ENCODE results near the gene RPAP2. TPM values are rescaled to one million over a fixed set of nuclear protein-coding genes. Genes with fewer than 3 reads are reported as not detected.
"Not testable (repeated sequence)": the region's sequence is repeated elsewhere in the genome, so short reads cannot be mapped to it uniquely, and the experiment has no call there.

RPAP2 gene
- total RNA-seq, 2 donors from 2014 or later: 16.7 to 23.5 TPM

DNA sequence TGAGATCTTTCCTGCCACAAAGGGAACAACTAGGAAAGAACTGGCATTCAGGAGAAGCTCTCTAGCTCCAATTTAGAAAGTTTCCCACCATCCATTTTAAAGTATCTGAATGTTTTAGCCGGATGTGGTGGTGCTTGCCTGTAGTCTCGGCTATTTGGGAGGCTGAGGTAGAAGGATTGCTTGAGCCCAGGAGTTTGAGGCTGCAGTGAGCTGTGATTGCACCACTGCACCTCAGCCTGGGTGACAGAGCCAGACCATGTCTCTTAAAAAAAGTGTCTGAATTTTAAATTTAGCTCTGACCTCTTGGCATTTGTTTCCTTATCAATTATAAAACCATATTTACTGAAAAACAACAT is 67.2 kb downstream of the RPAP2 start:
- H3K36me3 ChIP-seq: no peaks in the 10 kb centered on the region
- no peak overlapping the region for H3K4me3 ChIP-seq
- TF ChIP-seq, protein P1, sequence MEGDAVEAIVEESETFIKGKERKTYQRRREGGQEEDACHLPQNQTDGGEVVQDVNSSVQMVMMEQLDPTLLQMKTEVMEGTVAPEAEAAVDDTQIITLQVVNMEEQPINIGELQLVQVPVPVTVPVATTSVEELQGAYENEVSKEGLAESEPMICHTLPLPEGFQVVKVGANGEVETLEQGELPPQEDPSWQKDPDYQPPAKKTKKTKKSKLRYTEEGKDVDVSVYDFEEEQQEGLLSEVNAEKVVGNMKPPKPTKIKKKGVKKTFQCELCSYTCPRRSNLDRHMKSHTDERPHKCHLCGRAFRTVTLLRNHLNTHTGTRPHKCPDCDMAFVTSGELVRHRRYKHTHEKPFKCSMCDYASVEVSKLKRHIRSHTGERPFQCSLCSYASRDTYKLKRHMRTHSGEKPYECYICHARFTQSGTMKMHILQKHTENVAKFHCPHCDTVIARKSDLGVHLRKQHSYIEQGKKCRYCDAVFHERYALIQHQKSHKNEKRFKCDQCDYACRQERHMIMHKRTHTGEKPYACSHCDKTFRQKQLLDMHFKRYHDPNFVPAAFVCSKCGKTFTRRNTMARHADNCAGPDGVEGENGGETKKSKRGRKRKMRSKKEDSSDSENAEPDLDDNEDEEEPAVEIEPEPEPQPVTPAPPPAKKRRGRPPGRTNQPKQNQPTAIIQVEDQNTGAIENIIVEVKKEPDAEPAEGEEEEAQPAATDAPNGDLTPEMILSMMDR (IDR thresholded peaks at IDR 0.05): no peak
- H3K9me3 ChIP-seq: no peaks in the 10 kb centered on the region
- DNase-seq: no peak
- H3K9ac ChIP-seq (ENCODE audit: low read depth in 2 of 2, low read length in 2 of 2): no peak overlapping the region
- no peaks in the 10 kb centered on the region for H3K27me3 ChIP-seq
- no peak overlapping the region for H3K27ac ChIP-seq
- no peaks in the 10 kb centered on the region for H3K4me1 ChIP-seq
- intact Hi-C loops (cut with DNase I): no loop called here

GRCh38 chr1:92367496-92367895 is 68.6 kb downstream of the RPAP2 start:
- DNase-seq: no peak
- intact Hi-C loops (cut with DNase I): no loop called here

GRCh38 chr1:92372164-92372563 is 73.3 kb downstream of the RPAP2 start:
- H3K27ac ChIP-seq: no peak overlapping the region

More at GRCh38 chr1:92367496-92367895, 68.6 kb downstream of the RPAP2 start:
- no peaks in the 10 kb centered on the region for H3K27me3 ChIP-seq
- no peak overlapping the region for H3K4me3 ChIP-seq
- no peaks in the 10 kb centered on the region for H3K9me3 ChIP-seq
- TF ChIP-seq, protein P1 (IDR thresholded peaks at IDR 0.05): no peak
- no peak overlapping the region for H3K27ac ChIP-seq
- H3K4me1 ChIP-seq: no peaks in the 10 kb centered on the region
- no peak overlapping the region for H3K9ac ChIP-seq (ENCODE audit: low read depth in 2 of 2, low read length in 2 of 2)
- no peaks in the 10 kb centered on the region for H3K36me3 ChIP-seq

DNA sequence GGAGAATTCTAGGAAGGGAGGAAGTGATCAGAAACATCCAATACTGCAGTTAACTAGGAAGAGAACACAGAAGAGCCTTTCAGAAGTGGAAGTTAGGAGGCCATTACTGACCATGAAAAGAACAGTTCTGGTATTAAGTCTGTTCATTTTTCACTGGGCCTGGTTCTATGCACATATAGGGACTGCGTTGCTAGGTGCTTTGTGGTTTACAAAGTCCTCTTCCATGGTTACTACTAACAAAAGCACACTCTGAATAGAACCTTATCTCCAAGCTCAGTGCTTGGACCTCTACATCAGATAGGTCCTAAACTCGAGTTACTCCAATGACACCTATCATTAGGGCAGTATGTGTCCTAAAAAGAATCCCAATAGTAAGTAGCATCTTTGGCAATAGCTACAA is 75.4 kb downstream of the RPAP2 start:
- no peak for DNase-seq
- intact Hi-C loops (cut with DNase I): no loop called here
- no peaks in the 10 kb centered on the region for H3K36me3 ChIP-seq
- no peak overlapping the region for H3K9ac ChIP-seq (ENCODE audit: low read depth in 2 of 2, low read length in 2 of 2)
- H3K27me3 ChIP-seq: no peaks in the 10 kb centered on the region
- no peaks in the 10 kb centered on the region for H3K9me3 ChIP-seq
- H3K27ac ChIP-seq: no peak overlapping the region
- no peak overlapping the region for H3K4me3 ChIP-seq
- TF ChIP-seq, protein P1 (IDR thresholded peaks at IDR 0.05): no peak
- H3K4me1 ChIP-seq: no peaks in the 10 kb centered on the region

More at GRCh38 chr1:92372164-92372563, 73.3 kb downstream of the RPAP2 start:
- no peak for DNase-seq
- Histone ChIP-seq H3K27me3 (no peaks in the 10 kb centered on the region), H3K4me1 (no peaks in the 10 kb centered on the region), H3K36me3 (no peaks in the 10 kb centered on the region), H3K9ac (ENCODE audit: low read depth in 2 of 2, low read length in 2 of 2) (no peak overlapping the region), H3K4me3 (no peak overlapping the region), H3K9me3 (no peaks in the 10 kb centered on the region)
- TF ChIP-seq, protein P1 (IDR thresholded peaks at IDR 0.05): no peak
- intact Hi-C loops (cut with DNase I): no loop called here

DNA sequence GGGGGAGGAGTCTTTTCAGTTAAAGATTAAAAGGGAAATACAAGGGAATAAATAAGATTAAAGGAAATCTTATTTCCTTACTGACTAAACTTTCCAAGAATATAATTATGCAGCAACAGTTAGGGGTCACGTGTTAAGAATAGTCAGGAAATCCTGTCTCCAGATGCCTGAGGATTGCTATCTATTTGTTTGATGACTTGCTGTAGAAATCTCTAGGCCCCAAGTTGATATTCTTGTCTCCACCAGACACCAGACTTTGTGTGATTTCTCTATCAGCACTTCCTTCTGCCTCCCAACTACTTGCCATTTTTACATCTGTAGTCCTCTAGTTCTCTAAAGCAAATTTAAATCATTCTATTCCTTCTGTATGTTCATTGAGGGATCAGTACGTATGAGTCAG is 77.5 kb downstream of the RPAP2 start:
- no peak overlapping the region for H3K27ac ChIP-seq
- no peak for DNase-seq
- H3K9me3 ChIP-seq: no peaks in the 10 kb centered on the region
- no peaks in the 10 kb centered on the region for H3K4me1 ChIP-seq
- TF ChIP-seq, protein P1 (IDR thresholded peaks at IDR 0.05): no peak
- intact Hi-C loops (cut with DNase I): no loop called here
- no peak overlapping the region for H3K4me3 ChIP-seq
- H3K9ac ChIP-seq (ENCODE audit: low read depth in 2 of 2, low read length in 2 of 2): no peak overlapping the region
- no peaks in the 10 kb centered on the region for H3K27me3 ChIP-seq
- no peaks in the 10 kb centered on the region for H3K36me3 ChIP-seq

DNA sequence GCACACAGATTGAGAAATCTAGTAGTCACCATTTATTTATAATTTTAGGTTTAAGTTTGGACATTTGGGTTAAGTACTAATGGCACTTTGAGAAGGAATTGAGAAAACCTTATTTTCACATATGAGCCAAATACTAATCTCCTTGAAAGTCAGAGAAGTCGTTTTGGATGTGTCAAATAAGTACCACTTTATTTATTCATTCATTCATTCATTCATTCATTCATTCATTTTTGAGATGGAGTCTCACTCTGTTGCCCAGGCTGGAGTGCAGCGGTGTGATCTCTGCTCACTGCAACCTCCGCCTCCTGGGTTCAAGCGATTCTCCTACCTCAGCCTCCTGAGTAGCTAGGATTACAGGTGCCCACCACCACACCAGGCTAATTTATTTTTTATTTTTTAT is 79.1 kb downstream of the RPAP2 start:
- H3K4me3 ChIP-seq; H3K27me3 ChIP-seq; H3K9me3 ChIP-seq; H3K4me1 ChIP-seq; H3K9ac ChIP-seq (ENCODE audit: low read depth in 2 of 2, low read length in 2 of 2); H3K36me3 ChIP-seq; DNase-seq; intact Hi-C loops (cut with DNase I); H3K27ac ChIP-seq: not testable (repeated sequence)
